Heart right ventricle (tissue), 16 donors: ENCODE measurements around the gene SLC6A12. TPM values are rescaled to one million over a fixed set of nuclear protein-coding genes. Genes with fewer than 3 reads are reported as not detected.

Experiments used
- ATAC-seq, 8 donors: fragments of 200-7000 bp; cut with Tn5 transposase; one replicate each; pipeline ENCODE4 v1.9.1; 2020; ENCODE audit warnings: mild to moderate bottlenecking in 8 of 8, moderate library complexity in 8 of 8, moderate number of reproducible peaks in 1 of 8
- DNase-seq, 2 donors: peaks; one replicate each; pipeline ENCODE4 v3.0.0-alpha.2; 2020
- H3K27ac ChIP-seq, 10 donors: fragments of 200-600 bp; sonication (generic) in 2 of 10; one replicate each; pipeline versions ENCODE4 v1.5.0 to v1.8.0; 2020 to 2022; ENCODE audit warnings: mild to moderate bottlenecking in 3 of 10
- H3K27me3 ChIP-seq, 7 donors: fragments of 200-600 bp; one replicate each; pipeline ENCODE4 v1.8.0; 2021 to 2022; ENCODE audit warnings: mild to moderate bottlenecking in 2 of 7
- H3K36me3 ChIP-seq, 9 donors: fragments of 200-600 bp; sonication (generic) in 1 of 9; one replicate each; pipeline versions ENCODE4 v1.5.0 to v1.8.0; 2020 to 2022; ENCODE audit warnings: mild to moderate bottlenecking in 2 of 9
- H3K4me1 ChIP-seq, 9 donors: fragments of 200-600 bp; sonication (generic) in 1 of 9; one replicate each; pipeline versions ENCODE4 v1.5.0 to v1.8.0; 2020 to 2022; ENCODE audit warnings: mild to moderate bottlenecking in 4 of 9
- H3K4me3 ChIP-seq, 10 donors: fragments of 200-600 bp; sonication (generic) in 2 of 10; one replicate each; pipeline versions ENCODE4 v1.5.0 to v1.8.0; 2020 to 2022; ENCODE audit warnings: mild to moderate bottlenecking in 7 of 10, moderate library complexity in 2 of 10
- H3K9me3 ChIP-seq, 11 donors: fragments of 200-600 bp in 10 of 11; sonication (generic) in 2 of 11; one replicate each; pipeline versions ENCODE4 v1.5.0 to v1.8.0; 2013 to 2022; ENCODE audit warnings: mild to moderate bottlenecking in 2 of 11, control low read depth in 1 of 11, moderate library complexity in 1 of 11
- WGBS, 2 donors: extraction: QIAGEN DNeasy Blood & Tissue Kit; methylation state at CpG; one replicate each; pipeline ENCODE4 v1.1.7; 2013; ENCODE audit warnings: inconsistent platforms in 1 of 2; 5-methylcytosine and 5-hydroxymethylcytosine counted together
- intact Hi-C, 10 donors: fragments of 100-400 bp; cut with DNase I; formaldehyde crosslinking; loops; one replicate each; pipeline versions ENCODE4 v1.11.1 to v1.14.2; 2022
- polyA plus RNA-seq, 2 donors: library from polyadenylated mRNA; stranded (reverse); fragments of 200-250 nt; gene quantifications; one replicate each; pipeline ENCODE4 v1.2.3, GENCODE V29; 2013
- total RNA-seq, 10 donors: library from RNA; stranded (reverse); fragmentation: NEBNext Ultra II Directional in 3 of 10; extraction: Animal tissue kit (Norgen Biotek cat#: 25700) in 3 of 10; gene quantifications; one replicate each; pipeline versions ENCODE4 v1.2.1 to v1.2.4, GENCODE V29; 2021 to 2023
- TF ChIP-seq, protein P1 (sequence below), 9 donors: fragments of 200-600 bp; sonication (generic) in 2 of 9; IDR thresholded peaks; one replicate each; pipeline versions ENCODE4 v1.5.0 to v1.8.0; 2021 to 2022; ENCODE audit warnings: antibody characterized with exemption in 9 of 9, mild to moderate bottlenecking in 5 of 9, moderate library complexity in 1 of 9
- donor health status: Arrhythmogenic right ventricular cardiomyopathy.
- donor health status: ischemic (EF 13 %, LVEDD 7.1; RV severe dilation, severe dysfunction).
- donor health status: healthy with polysubstance abuse.
- donor health status: DM: no; HTN: yes; CAD: no.
- donor health status: DM: no; HTN: no; CAD: no.
- donor health status: ischemic (EF 25% LVEDD 6.9; RV normal size, moderate dysfunction).
- donor health status: ischemic (EF 25% LVEDD 5.7; RV mildly dilated, moderate dysfunction).
- donor health status: healthy.
- donor health status: DM: yes; HTN: yes; CAD: no.
- donor health status: Ischemic cardiomyopathy.
- donor health status: ischemic (EF 35%, LVEDD 5.7; RV mildly dilated, moderate dysfunction).
- donor health status: nonischemic (EF 11% LVEDD 7.7; RV severe dilation, severe dysfunction).
- donor health status: DM: yes; HTN: yes; CAD: no.
- donor health status: PGD.
- donor health status: ischemic (EF 29% LVEDD 5.4; RV normal size, mild dysfunction).
- donor health status: nonischemic (EF 23%, LVEDD 6.1; RV moderate dilation, normal function).

The SLC6A12 gene
- total and polyA plus RNA-seq, 12 donors: 0.14 to 1.4 (median 0.74) TPM

DNA sequence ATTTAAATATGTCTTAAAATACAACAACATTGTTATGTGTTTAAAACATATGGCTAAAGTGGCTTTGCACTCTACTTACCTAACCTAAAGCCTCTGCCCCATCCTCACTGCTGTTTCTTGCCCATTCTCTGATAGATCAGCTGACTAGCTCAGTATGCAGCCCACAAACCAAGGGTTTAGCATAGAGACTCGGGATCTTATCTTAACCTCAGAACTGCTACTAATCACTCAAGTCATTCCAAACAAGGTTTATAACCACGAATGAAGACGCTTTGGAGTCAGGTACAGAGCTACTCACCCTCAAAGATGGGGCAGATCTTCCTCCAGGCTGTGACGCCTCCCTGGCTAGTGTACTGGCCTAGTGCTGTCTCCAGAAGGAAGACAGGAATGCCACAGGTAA, 29.4 kb upstream of the SLC6A12 start:
- WGBS, 2 donors: 69 to 77% methylated on average over 4 of the region's 4 CpGs
- H3K27me3 ChIP-seq: no peaks in the 10 kb centered on the region
- ATAC-seq: no peak
- DNase-seq: no peak
- H3K36me3 ChIP-seq: no peaks in the 10 kb centered on the region
- H3K27ac ChIP-seq: no peak overlapping the region
- H3K9me3 ChIP-seq: peaks cover 0 to 24% (median 7%) of the 10 kb centered on the region in 11 donors
- H3K4me3 ChIP-seq: no peak overlapping the region
- TF ChIP-seq, protein P1, sequence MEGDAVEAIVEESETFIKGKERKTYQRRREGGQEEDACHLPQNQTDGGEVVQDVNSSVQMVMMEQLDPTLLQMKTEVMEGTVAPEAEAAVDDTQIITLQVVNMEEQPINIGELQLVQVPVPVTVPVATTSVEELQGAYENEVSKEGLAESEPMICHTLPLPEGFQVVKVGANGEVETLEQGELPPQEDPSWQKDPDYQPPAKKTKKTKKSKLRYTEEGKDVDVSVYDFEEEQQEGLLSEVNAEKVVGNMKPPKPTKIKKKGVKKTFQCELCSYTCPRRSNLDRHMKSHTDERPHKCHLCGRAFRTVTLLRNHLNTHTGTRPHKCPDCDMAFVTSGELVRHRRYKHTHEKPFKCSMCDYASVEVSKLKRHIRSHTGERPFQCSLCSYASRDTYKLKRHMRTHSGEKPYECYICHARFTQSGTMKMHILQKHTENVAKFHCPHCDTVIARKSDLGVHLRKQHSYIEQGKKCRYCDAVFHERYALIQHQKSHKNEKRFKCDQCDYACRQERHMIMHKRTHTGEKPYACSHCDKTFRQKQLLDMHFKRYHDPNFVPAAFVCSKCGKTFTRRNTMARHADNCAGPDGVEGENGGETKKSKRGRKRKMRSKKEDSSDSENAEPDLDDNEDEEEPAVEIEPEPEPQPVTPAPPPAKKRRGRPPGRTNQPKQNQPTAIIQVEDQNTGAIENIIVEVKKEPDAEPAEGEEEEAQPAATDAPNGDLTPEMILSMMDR (IDR thresholded peaks at IDR 0.05): no peak
- intact Hi-C loops: no loop called here
- H3K4me1 ChIP-seq: no peaks in the 10 kb centered on the region

DNA sequence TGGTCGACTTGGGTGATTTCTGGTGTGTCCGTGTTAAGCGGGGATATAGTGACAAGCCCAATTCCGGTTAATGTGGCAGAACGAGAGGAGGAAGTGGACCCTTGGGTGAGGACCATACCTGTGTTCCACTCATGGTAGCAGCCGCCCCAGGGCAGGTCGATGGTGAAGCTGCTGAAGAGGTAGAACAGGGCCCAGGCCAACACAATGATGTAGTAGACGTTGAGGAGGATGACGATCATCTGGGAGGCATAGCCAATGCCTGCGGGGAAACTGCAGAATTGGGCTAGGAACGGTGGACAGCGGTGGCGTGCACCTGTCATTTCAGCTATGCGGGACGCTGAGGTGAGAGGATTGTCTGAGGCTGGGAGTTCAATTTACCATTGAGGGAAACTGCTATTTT, 28.5 kb upstream of the SLC6A12 start:
- Histone ChIP-seq H3K36me3 (no peaks in the 10 kb centered on the region), H3K4me1 (no peaks in the 10 kb centered on the region), H3K27me3 (no peaks in the 10 kb centered on the region), H3K9me3 (peaks cover 0 to 15% (median 6%) of the 10 kb centered on the region in 11 donors), H3K27ac (no peak overlapping the region), H3K4me3 (no peak overlapping the region)
- intact Hi-C loops: no loop called here
- TF ChIP-seq, protein P1 (IDR thresholded peaks at IDR 0.05): no peak
- WGBS, 2 donors: 93% methylated on average over 15 of the region's 15 CpGs
- DNase-seq (no peak), ATAC-seq (no peak)

DNA sequence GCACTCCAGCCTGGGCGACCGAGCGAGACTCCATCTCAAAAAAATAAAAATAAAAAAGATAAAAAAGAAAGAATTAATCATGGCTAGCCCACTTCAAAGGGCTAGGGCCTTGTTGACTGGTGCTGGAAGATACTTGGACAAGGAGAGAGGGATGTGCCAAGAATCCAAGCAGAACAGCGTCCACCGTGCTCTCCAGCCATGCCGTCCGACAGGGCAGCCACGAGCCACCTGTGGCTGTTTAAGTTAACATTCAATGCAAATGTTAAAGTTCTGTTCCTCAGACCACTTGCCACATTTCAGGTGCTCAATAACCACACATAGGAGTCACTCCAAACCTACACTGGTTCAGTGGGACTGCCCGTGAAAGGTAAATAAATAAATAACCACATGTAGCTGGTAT, 27.3 kb upstream of the SLC6A12 start:
- ATAC-seq (no peak), DNase-seq (no peak)
- Histone ChIP-seq H3K4me1 (no peaks in the 10 kb centered on the region), H3K36me3 (no peaks in the 10 kb centered on the region), H3K9me3 (peaks cover 0 to 12% (median 0%) of the 10 kb centered on the region in 11 donors), H3K27me3 (no peaks in the 10 kb centered on the region), H3K4me3 (no peak overlapping the region), H3K27ac (no peak overlapping the region)
- intact Hi-C loops: no loop called here
- TF ChIP-seq, protein P1 (IDR thresholded peaks at IDR 0.05): no peak
- 93 to 94% methylated on average over 9 of the region's 9 CpGs for WGBS, 2 donors

DNA sequence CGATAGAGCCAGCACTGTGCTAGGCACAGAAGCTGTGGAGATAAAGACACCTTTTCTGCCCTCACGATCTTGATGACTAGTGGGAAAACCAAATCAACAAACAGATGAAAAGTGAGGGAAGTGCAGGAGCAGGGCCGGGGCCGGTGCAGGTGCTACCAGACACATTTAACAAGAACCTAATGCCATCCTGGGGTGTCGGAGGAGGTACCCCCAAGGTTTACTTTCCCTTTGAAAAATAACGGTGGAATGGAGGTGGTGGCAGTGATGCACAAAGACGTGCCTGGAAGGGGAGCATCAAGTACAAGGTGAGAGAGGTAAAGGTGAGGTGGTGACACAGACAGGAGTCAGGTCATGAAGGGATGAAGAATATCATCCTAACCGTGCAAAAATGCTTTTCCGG, 26.6 kb upstream of the SLC6A12 start:
- Histone ChIP-seq H3K27ac (no peak overlapping the region), H3K4me3 (no peak overlapping the region), H3K4me1 (no peaks in the 10 kb centered on the region), H3K9me3 (peaks cover 0 to 17% (median 2%) of the 10 kb centered on the region in 11 donors), H3K27me3 (no peaks in the 10 kb centered on the region), H3K36me3 (no peaks in the 10 kb centered on the region)
- no peak for DNase-seq
- WGBS, 2 donors: 90 to 94% methylated on average over 9 of the region's 9 CpGs
- intact Hi-C loops: no loop called here
- no peak for ATAC-seq
- TF ChIP-seq, protein P1 (IDR thresholded peaks at IDR 0.05): no peak
